SK-MEL-5 (cell line): ENCODE measurements around the gene SETDB2. TPM values are rescaled to one million over a fixed set of nuclear protein-coding genes. Genes with fewer than 3 reads are reported as not detected.
"Not testable (repeated sequence)": the region's sequence is repeated elsewhere in the genome, so short reads cannot be mapped to it uniquely, and the experiment has no call there.

Source experiments
- DNase-seq: peaks from one replicate; pipeline ENCODE4 v3.0.0-alpha.2; 2016; ENCODE audit warnings: low read depth, low spot score
- in situ Hi-C: cut with HindIII; loops from 2 replicates; pipeline ENCODE4 v1.10.0; 2016; ENCODE audit warnings: low sequenced_read_pairs, high pct_unique_total_duplicates, low pct_unique_long_range_greater_than_20kb
- total RNA-seq: library from RNA; depleted of rRNA; stranded (reverse); fragments of >200 nt; shearing (Covaris generic); gene quantifications from 2 replicates; pipeline ENCODE4 v1.2.3, GENCODE V29; 2014

The SETDB2 gene
- total RNA-seq, 1 experiment from 2014 or later = 40.3 TPM

- in situ Hi-C loops = no loop called here
- DNase-seq = no peak
Observed at GRCh38 chr13:49454388-49455006, 10.4 kb downstream of the SETDB2 start.

- no peak for DNase-seq
- in situ Hi-C loops = no loop called here
Observed at GRCh38 chr13:49455007-49455398, 10.9 kb downstream of the SETDB2 start.

GRCh38 chr13:49456156-49456555, 12.1 kb downstream of the SETDB2 start:
- in situ Hi-C loops = no loop called here
- no peak for DNase-seq

GRCh38 chr13:49457221-49457620, 13.1 kb downstream of the SETDB2 start:
- in situ Hi-C loops = no loop called here

GRCh38 chr13:49459580-49459979, 15.5 kb downstream of the SETDB2 start:
- in situ Hi-C loops = no loop called here
- no peak for DNase-seq

More at GRCh38 chr13:49457221-49457620, 13.1 kb downstream of the SETDB2 start:
- DNase-seq = no peak

GRCh38 chr13:49464085-49464484, 20.0 kb downstream of the SETDB2 start:
- DNase-seq = no peak
- in situ Hi-C loops = no loop called here

- in situ Hi-C loops = no loop called here
- no peak for DNase-seq
Observed at GRCh38 chr13:49464621-49465325, 20.7 kb downstream of the SETDB2 start.

GRCh38 chr13:49466292-49466838, 22.3 kb downstream of the SETDB2 start:
- in situ Hi-C loops = no loop called here

GRCh38 chr13:49472186-49472585, 28.1 kb downstream of the SETDB2 start:
- DNase-seq = no peak
- in situ Hi-C loops = no loop called here

More at GRCh38 chr13:49466292-49466838, 22.3 kb downstream of the SETDB2 start:
- no peak for DNase-seq

- in situ Hi-C loops = no loop called here
- no peak for DNase-seq
Observed at GRCh38 chr13:49476529-49476928, 32.5 kb downstream of the SETDB2 start.

GRCh38 chr13:49481788-49482187, 37.7 kb downstream of the SETDB2 start:
- in situ Hi-C loops = no loop called here
- no peak for DNase-seq

GRCh38 chr13:49488563-49488962, 44.5 kb downstream of the SETDB2 start:
- no peak for DNase-seq
- in situ Hi-C loops = no loop called here

- DNase-seq = no peak
Observed at GRCh38 chr13:49494645-49495044, 50.6 kb downstream of the SETDB2 start.

GRCh38 chr13:49495783-49496762, 52.0 kb downstream of the SETDB2 start, which contains the start of gene PHF11:
Gene PHF11, plus strand, starts transcription at chr13:49495953. Its CDS starts 49 bp downstream, at chr13:49496002.
- in situ Hi-C loops = no loop called here
- DNase-seq = peak; percentile 54

More at GRCh38 chr13:49494645-49495044, 50.6 kb downstream of the SETDB2 start:
- in situ Hi-C loops = no loop called here

GRCh38 chr13:49496837-49497236, 52.8 kb downstream of the SETDB2 start:
- DNase-seq, in situ Hi-C loops: not testable (repeated sequence)

- in situ Hi-C loops = no loop called here
- DNase-seq = no peak
Observed at GRCh38 chr13:49497272-49497671, 53.2 kb downstream of the SETDB2 start.

- in situ Hi-C loops = no loop called here
- no peak for DNase-seq
Observed at GRCh38 chr13:49498206-49498605, 54.1 kb downstream of the SETDB2 start.
